Pons (tissue), 1 donor: Measurements from ENCODE around the gene NCEH1.
A peak's percentile ranks its signal among the peaks of the same experiment; 100 is the strongest.

Source experiments
- DNase-seq: peaks from one replicate; pipeline ENCODE4 v3.0.0-alpha.2; 2016; ENCODE audit warnings: low spot score

NCEH1 gene

GRCh38 chr3:172580680-172581401 lies 130.0 kb downstream of the NCEH1 start:
- peak; percentile 59 for DNase-seq
